ENCODE measurements around the gene MPRIP.

GRCh38 chr17:17060001-17060922, 18.0 kb downstream of the MPRIP start:
- no peak for TF ChIP-seq CTCF (IDR thresholded peaks at IDR 0.05 in 2 of 3, conservative IDR thresholded peaks at IDR 0.05 in 1 of 3; ENCODE audit: borderline replicate concordance in 1 of 3, insufficient read depth in 1 of 3, low read depth in 2 of 3, low read length in 2 of 3)
- no peak for TF ChIP-seq REST (IDR thresholded peaks at IDR 0.05; ENCODE audit: low read depth)
- TF ChIP-seq ZFX (IDR thresholded peaks at IDR 0.05) = no peak
- no peak for TF ChIP-seq EZH2phosphoT487 (IDR thresholded peaks at IDR 0.05; ENCODE audit: borderline replicate concordance)
- no peak for TF ChIP-seq POLR2A (IDR thresholded peaks at IDR 0.05; ENCODE audit: borderline replicate concordance, extremely low read depth, insufficient read depth, insufficient read length)
- no peak for TF ChIP-seq ZNF274 (IDR thresholded peaks at IDR 0.05; ENCODE audit: low read depth, low read length)
- no peak for TF ChIP-seq RAD21 (IDR thresholded peaks at IDR 0.05; ENCODE audit: low read depth)
- no peak for TF ChIP-seq EZH2 (IDR thresholded peaks at IDR 0.05)
- TF ChIP-seq YY1 (IDR thresholded peaks at IDR 0.05; ENCODE audit: extremely low read depth, insufficient replicate concordance, low read depth, low read length) = no peak
- no peak for TF ChIP-seq SP1 (IDR thresholded peaks at IDR 0.05; ENCODE audit: low read depth)
- TF ChIP-seq POLR2AphosphoS5 (IDR thresholded peaks at IDR 0.05; ENCODE audit: low read depth, low read length) = no peak
- TF ChIP-seq JUND (IDR thresholded peaks at IDR 0.05) = no peak
- TF ChIP-seq MAX (IDR thresholded peaks at IDR 0.05) = no peak
- no peak for TF ChIP-seq SIN3A (IDR thresholded peaks at IDR 0.05; ENCODE audit: low read depth)
